Measurements from ENCODE around the gene CCDC18. TPM values are rescaled to one million over a fixed set of nuclear protein-coding genes. Genes with fewer than 3 reads are reported as not detected.
"Not testable (repeated sequence)": the region's sequence is repeated elsewhere in the genome, so short reads cannot be mapped to it uniquely, and the experiment has no call there.

CCDC18 gene
- total RNA-seq, 1 experiment from 2014 or later: 18.1 TPM

GRCh38 chr1:93215322-93215721, 34.8 kb downstream of the CCDC18 start (continued):
- TF ChIP-seq REST (IDR thresholded peaks at IDR 0.05; ENCODE audit: low read depth): no peak
- no peak for TF ChIP-seq FOSL1 (IDR thresholded peaks at IDR 0.05; ENCODE audit: low read depth)

- TF ChIP-seq POLR2A (IDR thresholded peaks at IDR 0.05; ENCODE audit: borderline replicate concordance, extremely low read depth, insufficient read depth, insufficient read length): no peak
- Histone ChIP-seq H3K79me2 (ENCODE audit: insufficient read depth, low read length) (no peaks in the 10 kb centered on the region), H3K4me2 (ENCODE audit: low read length) (no peak overlapping the region), H3K36me3 (ENCODE audit: control insufficient read depth in 1 of 2, insufficient read depth in 2 of 2, low read length in 2 of 2) (peaks cover 16 to 22% of the 10 kb centered on the region in 2 experiments; a peak in 3 of 4 replicates), H3K4me3 (replicated peaks in 1 of 2; ENCODE audit: low read depth in 1 of 2, low read length in 2 of 2) (no peak overlapping the region), H3K27ac (ENCODE audit: low read depth, low read length) (no peak overlapping the region), H3K27me3 (ENCODE audit: insufficient read depth, low read length) (no peaks in the 10 kb centered on the region), H3K9me2 (ENCODE audit: insufficient read depth) (no peaks in the 10 kb centered on the region), H3K4me1 (ENCODE audit: control insufficient read depth in 1 of 2, insufficient read depth in 2 of 2, low read length in 2 of 2) (no peaks in the 10 kb centered on the region), H4K20me1 (ENCODE audit: insufficient read depth) (no peaks in the 10 kb centered on the region; the same call in 1 of the 2 replicates), H2AFZ (ENCODE audit: low read depth, low read length, poor library complexity, severe bottlenecking) (no peak overlapping the region), H3K9ac (ENCODE audit: low read length) (no peak overlapping the region), H3K9me3 (ENCODE audit: control insufficient read depth in 1 of 2, insufficient read depth in 1 of 2, low read depth in 1 of 2, low read length in 2 of 2) (no peaks in the 10 kb centered on the region)
- intact Hi-C loops (cut with micrococcal nuclease): no loop called here
- DNase-seq (ENCODE audit: low read depth, low spot score): no peak
- ATAC-seq: no peak
- POLR2A ChIA-PET: no interaction called here
- CTCF ChIA-PET: no interaction called here
- BruUV-seq (replicated peaks): no TSS peak
- RAD21 ChIA-PET (ENCODE audit: low non-redundant PET in 1 of 2, low total read pairs in 2 of 2, uncharacterized antibody in 2 of 2, unreplicated experiment in 2 of 2): no interaction called here
These were observed 38.9 kb downstream of the CCDC18 start for GRCh38 chr1:93219443-93219842.

- H3K9me2 ChIP-seq (ENCODE audit: insufficient read depth); CTCF ChIA-PET; ATAC-seq; H2AFZ ChIP-seq (ENCODE audit: low read depth, low read length, poor library complexity, severe bottlenecking); H3K9me3 ChIP-seq (ENCODE audit: control insufficient read depth in 1 of 2, insufficient read depth in 1 of 2, low read depth in 1 of 2, low read length in 2 of 2); H4K20me1 ChIP-seq (ENCODE audit: insufficient read depth); RAD21 ChIA-PET (ENCODE audit: low non-redundant PET in 1 of 2, low total read pairs in 2 of 2, uncharacterized antibody in 2 of 2, unreplicated experiment in 2 of 2); H3K4me3 ChIP-seq (replicated peaks in 1 of 2; ENCODE audit: low read depth in 1 of 2, low read length in 2 of 2); BruUV-seq (replicated peaks); H3K4me1 ChIP-seq (ENCODE audit: control insufficient read depth in 1 of 2, insufficient read depth in 2 of 2, low read length in 2 of 2); POLR2A ChIA-PET; DNase-seq (ENCODE audit: low read depth, low spot score); intact Hi-C loops (cut with micrococcal nuclease); H3K27me3 ChIP-seq (ENCODE audit: insufficient read depth, low read length); H3K4me2 ChIP-seq (ENCODE audit: low read length); H3K9ac ChIP-seq (ENCODE audit: low read length); H3K79me2 ChIP-seq (ENCODE audit: insufficient read depth, low read length); H3K27ac ChIP-seq (ENCODE audit: low read depth, low read length): not testable (repeated sequence)
- H3K36me3 ChIP-seq (ENCODE audit: control insufficient read depth in 1 of 2, insufficient read depth in 2 of 2, low read length in 2 of 2): peaks cover 16 to 24% of the 10 kb centered on the region in 2 experiments; a peak in 3 of 4 replicates
These were observed 40.2 kb downstream of the CCDC18 start for GRCh38 chr1:93220716-93221115.

Measured in HCT116 (cell line).